Renal pelvis (tissue), 4 donors: Measurements from ENCODE around the gene KRT31. TPM values are rescaled to one million over a fixed set of nuclear protein-coding genes. Genes with fewer than 3 reads are reported as not detected.

Experiments
- DNase-seq: peaks from one replicate; pipeline ENCODE4 v3.0.0-alpha.2; 2013
- polyA plus RNA-seq, 3 donors: library from polyadenylated mRNA; unstranded; fragments of 120-200 nt; gene quantifications; one replicate each; pipeline ENCODE4 v1.2.1, GENCODE V29; 2013; ENCODE audit not compliant: insufficient read length in 3 of 3

KRT31 gene
- polyA plus RNA-seq, 3 donors, result not detected

DNA sequence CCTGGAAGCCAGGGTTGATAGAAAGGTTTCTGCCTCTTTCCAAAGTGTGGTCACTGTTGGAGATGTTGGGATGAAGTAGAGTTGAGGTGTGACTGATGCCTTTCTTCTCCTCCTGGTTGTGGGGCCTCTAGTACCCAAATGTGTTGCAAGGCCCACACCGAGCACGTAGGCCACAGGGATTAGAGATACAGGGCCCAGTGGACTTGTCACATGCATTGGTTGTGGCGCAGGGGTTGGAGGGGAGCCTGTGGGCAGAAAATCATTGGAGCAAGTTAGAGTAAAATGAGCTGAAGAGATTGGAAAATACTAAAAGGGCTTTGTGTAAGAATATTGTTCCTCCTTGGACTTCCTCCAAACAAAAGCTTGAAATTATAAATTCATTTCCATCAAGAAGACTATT, 51.4 kb downstream of the KRT31 start:
- DNase-seq, result no peak

Other genes starting within 250 kb of the KRT31 start
- gene KRTAP4-5, start 247.8 kb downstream of the KRT31 start, polyA plus RNA-seq, result not detected
- not detected for gene KRTAP4-4, start 236.9 kb downstream of the KRT31 start, polyA plus RNA-seq
- gene KRTAP4-3, start 229.4 kb downstream of the KRT31 start, polyA plus RNA-seq, result not detected
- not detected for gene KRTAP4-2, start 219.4 kb downstream of the KRT31 start, polyA plus RNA-seq
- not detected for gene KRTAP4-1, start 212.7 kb downstream of the KRT31 start, polyA plus RNA-seq
- not detected for gene KRTAP9-1, start 207.7 kb downstream of the KRT31 start, polyA plus RNA-seq
- not detected for gene KRTAP9-2, start 171.0 kb downstream of the KRT31 start, polyA plus RNA-seq
- gene KRTAP9-3, start 165.2 kb downstream of the KRT31 start, polyA plus RNA-seq, result not detected
- gene KRTAP9-8, start 159.6 kb downstream of the KRT31 start, polyA plus RNA-seq, result not detected
- gene KRTAP9-4, start 147.9 kb downstream of the KRT31 start, polyA plus RNA-seq, result not detected
- gene KRTAP9-9, start 142.2 kb downstream of the KRT31 start, polyA plus RNA-seq, result not detected
- gene KRTAP9-6, start 132.2 kb downstream of the KRT31 start, polyA plus RNA-seq, result under 1 TPM in 2 of 3 donors, not detected in 1; 0.09 to 0.22 TPM
- gene KRTAP9-7, start 121.9 kb downstream of the KRT31 start, polyA plus RNA-seq, result not detected
- gene KRTAP29-1, start 94.8 kb downstream of the KRT31 start, polyA plus RNA-seq, result not detected
- not detected for gene KRTAP16-1, start 88.3 kb downstream of the KRT31 start, polyA plus RNA-seq
- not detected for gene KRTAP17-1, start 81.9 kb downstream of the KRT31 start, polyA plus RNA-seq
- gene KRT33A, start 46.8 kb downstream of the KRT31 start, polyA plus RNA-seq, result under 1 TPM in 1 of 3 donors, not detected in 2; 0.18 TPM
- not detected for gene KRT33B, start 27.8 kb downstream of the KRT31 start, polyA plus RNA-seq
- not detected for gene KRT34, start 15.3 kb downstream of the KRT31 start, polyA plus RNA-seq
- gene KRT37, start 27.0 kb upstream of the KRT31 start, polyA plus RNA-seq, result not detected
- gene KRT38, start 43.4 kb upstream of the KRT31 start, polyA plus RNA-seq, result not detected
- not detected for gene KRT32, start 69.8 kb upstream of the KRT31 start, polyA plus RNA-seq
- under 1 TPM in 1 of 3 donors, not detected in 2; 0.04 TPM for gene KRT35, start 83.5 kb upstream of the KRT31 start, polyA plus RNA-seq
- gene KRT36, start 92.3 kb upstream of the KRT31 start, polyA plus RNA-seq, result not detected
- gene KRT13, start 108.0 kb upstream of the KRT31 start, polyA plus RNA-seq, result 1 to 10 TPM in 2 of 3 donors, under 1 TPM in 1; 0.47 to 2.8 (median 1.4) TPM
- gene KRT15, start 121.3 kb upstream of the KRT31 start, polyA plus RNA-seq, result 1 to 10 TPM; 1.3 to 3.1 (median 2.9) TPM
- gene KRT19, start 130.7 kb upstream of the KRT31 start, polyA plus RNA-seq, result 100 to 1,000 TPM; 210 to 238 (median 223) TPM
- gene KRT9, start 174.5 kb upstream of the KRT31 start, polyA plus RNA-seq, result not detected
- gene KRT14, start 189.3 kb upstream of the KRT31 start, polyA plus RNA-seq, result under 1 TPM in 2 of 3 donors, not detected in 1; 0.31 to 0.36 TPM
- not detected for gene KRT16, start 215.2 kb upstream of the KRT31 start, polyA plus RNA-seq
- gene KRT17, start 227.0 kb upstream of the KRT31 start, polyA plus RNA-seq, result 1 to 10 TPM; 1.6 to 4.8 (median 2.0) TPM